HFF-Myc (cell line): ENCODE results near the gene ZNF827.

Experiments used
- DNase-seq: peaks from one replicate; pipeline ENCODE4 v3.0.0-alpha.2; 2011; ENCODE audit warnings: low read depth; ENCODE audit errors: extremely low read depth
- H3K4me3 ChIP-seq: replicated peaks from 2 replicates; pipeline ENCODE4 v1.5.1; 2011; ENCODE audit warnings: low read depth, mild to moderate bottlenecking, control low read depth, low read length
- CTCF ChIP-seq: IDR thresholded peaks from 2 replicates; pipeline ENCODE4 v1.5.1; 2012; ENCODE audit warnings: mild to moderate bottlenecking, low read depth, low read length, control low read depth; ENCODE audit errors: missing control alignments

Gene ZNF827

GRCh38 chr4:145957302-145957701, 18.7 kb upstream of the ZNF827 start:
- TF ChIP-seq CTCF = no peak
- no peak overlapping the region for H3K4me3 ChIP-seq
- no peak for DNase-seq

- peak; percentile 79 for TF ChIP-seq CTCF
- DNase-seq = no peak
- H3K4me3 ChIP-seq = no peak overlapping the region
Measured at GRCh38 chr4:145956288-145956890, 17.8 kb upstream of the ZNF827 start.

- DNase-seq = peak; percentile 91
- H3K4me3 ChIP-seq = no peak overlapping the region
- no peak for TF ChIP-seq CTCF
Measured at GRCh38 chr4:145954924-145955339, 16.3 kb upstream of the ZNF827 start.

- no peak for DNase-seq
- H3K4me3 ChIP-seq = no peak overlapping the region
- TF ChIP-seq CTCF = no peak
Measured at GRCh38 chr4:145951931-145952330, 13.3 kb upstream of the ZNF827 start.

- no peak for DNase-seq
- no peak for TF ChIP-seq CTCF
- H3K4me3 ChIP-seq = no peak overlapping the region
Measured at GRCh38 chr4:145945431-145946155, 7.0 kb upstream of the ZNF827 start.

GRCh38 chr4:145944886-145945285, 6.3 kb upstream of the ZNF827 start:
- no peak for DNase-seq
- TF ChIP-seq CTCF = no peak
- H3K4me3 ChIP-seq = no peak overlapping the region
